ENCODE measurements around the gene INCA1. TPM values are rescaled to one million over a fixed set of nuclear protein-coding genes. Genes with fewer than 3 reads are reported as not detected.

INCA1 gene
- total and polyA plus RNA-seq, 2 of the 8 experiments (the other 6 are each of a cell fraction or from before 2014, with no cell fraction given): 0.89 to 1.4 TPM

- WGBS, 2 experiments (ENCODE audit: extremely low coverage in 1 of 2, insufficient coverage in 1 of 2, insufficient read length in 1 of 2, insufficient replicate concordance in 2 of 2, low coverage in 1 of 2, low lambda C conversion rate in 2 of 2, missing lambda C conversion rate in 1 of 2): 78% methylated on average over 11 of the region's 11 CpGs; no CpG with 5 or more reads in 1 of the 2 experiments
- no peak overlapping the region for H3K56ac ChIP-seq (replicated peaks; ENCODE audit: insufficient read length, low read depth, low read length)
- no peak overlapping the region for H4K5ac ChIP-seq (ENCODE audit: insufficient read length, low read depth, low read length)
- no peak overlapping the region for H4K91ac ChIP-seq (replicated peaks; ENCODE audit: insufficient read length, low read length)
- H3K4me1 ChIP-seq (replicated peaks in 1 of 4; ENCODE audit: control insufficient read depth in 3 of 4, insufficient read depth in 4 of 4, low read length in 3 of 4): peaks cover 4 to 17% (median 8%) of the 10 kb centered on the region in 4 experiments
- peaks cover 0 to 19% of the 10 kb centered on the region in 2 experiments; a peak in 2 of 4 replicates for H3K79me2 ChIP-seq (ENCODE audit: control insufficient read depth in 1 of 2, insufficient read depth in 2 of 2, low read length in 2 of 2)
- H2BK12ac ChIP-seq (ENCODE audit: low read depth, low read length): no peak overlapping the region
- H2AK5ac ChIP-seq (ENCODE audit: low read depth, low read length): no peak overlapping the region
- no peak overlapping the region for H3K27ac ChIP-seq (ENCODE audit: low read depth, low read length)
- DNase-seq (ENCODE audit: low read depth in 1 of 2, low spot score in 2 of 2) (no peak), FAIRE-seq (no peak)
- ChIA-PET CTCF (ENCODE audit: partially characterized antibody) (interaction anchor here (0.6 to 1.5 kb wide), 5 partner anchors 9 to 59 kb away, joined by 3 to 5 read pairs (median 4); no protein-coding TSS in a partner anchor), POLR2A (ENCODE audit: partially characterized antibody) (interaction anchor here (1.1 to 4.7 kb wide), 5 partner anchors 12 to 62 kb away, joined by 3 to 36 read pairs (median 6); partner anchors contain the start of genes CAMTA2, PFN1, RNF167 and SLC25A11)
- peaks cover 11% of the 10 kb centered on the region for H3K79me1 ChIP-seq (ENCODE audit: low read depth, low read length)
- peaks cover 24 to 42% (median 31%) of the 10 kb centered on the region in 4 experiments for H3K36me3 ChIP-seq (ENCODE audit: control insufficient read depth in 2 of 4, insufficient read depth in 4 of 4, low read length in 3 of 4)
- H3K14ac ChIP-seq (ENCODE audit: insufficient read length): no peak overlapping the region
- no peak overlapping the region for H2BK5ac ChIP-seq (ENCODE audit: low read depth, low read length)
- no peak overlapping the region for H2BK120ac ChIP-seq (replicated peaks; ENCODE audit: low read depth, low read length)
- H2BK15ac ChIP-seq (ENCODE audit: low read length): no peak overlapping the region
- no peak overlapping the region for H3K23ac ChIP-seq (ENCODE audit: insufficient read length)
- no peak overlapping the region for H3K9ac ChIP-seq (replicated peaks in 1 of 4; ENCODE audit: extremely low read depth in 1 of 4, low read depth in 3 of 4, low read length in 3 of 4)
- H2AFZ ChIP-seq (ENCODE audit: low read length): no peak overlapping the region
- H2BK20ac ChIP-seq (ENCODE audit: low read length): no peak overlapping the region
- H3K4me2 ChIP-seq (ENCODE audit: insufficient read depth in 1 of 2, low read depth in 2 of 2, low read length in 2 of 2): peak overlapping the region in 1 of 2 experiments; percentile 97; a peak in 1 of 4 replicates
- H3K23me2 ChIP-seq (ENCODE audit: low read depth, low read length): peaks cover 11% of the 10 kb centered on the region
- no peak overlapping the region; the same call in 1 of the 2 replicates for H4K8ac ChIP-seq (ENCODE audit: extremely low read depth, insufficient read depth, low read length)
- H4K20me1 ChIP-seq (replicated peaks in 1 of 2; ENCODE audit: control insufficient read depth in 1 of 2, insufficient read depth in 2 of 2, low read length in 2 of 2): peaks cover 2 to 13% of the 10 kb centered on the region in 2 experiments
- H3K4ac ChIP-seq (replicated peaks; ENCODE audit: insufficient read length, low read depth, low read length): no peak overlapping the region
- no peak overlapping the region for H3K4me3 ChIP-seq (ENCODE audit: extremely low read depth in 1 of 4, insufficient read depth in 2 of 4, low read depth in 3 of 4, low read length in 4 of 4)
- H3K18ac ChIP-seq (ENCODE audit: extremely low read depth, low read length): no peak overlapping the region
- H3K9me3 ChIP-seq (ENCODE audit: insufficient read depth in 2 of 2, low read depth in 1 of 2, low read length in 1 of 2): no peaks in the 10 kb centered on the region
- H3K27me3 ChIP-seq (replicated peaks in 1 of 4; ENCODE audit: control insufficient read depth in 3 of 4, extremely low read depth in 1 of 4, insufficient read depth in 3 of 4, low read length in 3 of 4): peaks cover 0 to 11% (median under 1%) of the 10 kb centered on the region in 4 experiments; a peak in 3 of 7 replicates
- TF ChIP-seq CBX8 (IDR thresholded peaks at IDR 0.05; ENCODE audit: borderline replicate concordance, low read depth, low read length) (no peak), SIX5 (IDR thresholded peaks at IDR 0.05; ENCODE audit: low read depth, low read length) (no peak), ATF3 (IDR thresholded peaks at IDR 0.05; ENCODE audit: insufficient read depth, low read depth, low read length) (no peak), RNF2 (IDR thresholded peaks at IDR 0.05; ENCODE audit: borderline replicate concordance, low read depth, low read length, missing control alignments, poor library complexity, severe bottlenecking) (no peak), KDM1A (IDR thresholded peaks at IDR 0.05; ENCODE audit: borderline replicate concordance, low read length) (no peak), CBX5 (IDR thresholded peaks at IDR 0.05; ENCODE audit: low read depth, low read length) (no peak), POLR2A (IDR thresholded peaks at IDR 0.05; ENCODE audit: control extremely low read depth in 1 of 2, low read depth in 2 of 2, low read length in 2 of 2) (no peak), RAD21 (IDR thresholded peaks at IDR 0.05 in 1 of 2, conservative IDR thresholded peaks at IDR 0.05 in 1 of 2; ENCODE audit: low read depth in 2 of 2, low read length in 2 of 2) (no peak), CTBP2 (IDR thresholded peaks at IDR 0.05; ENCODE audit: borderline replicate concordance, insufficient read depth, insufficient read length, low read length) (no peak), BACH1 (IDR thresholded peaks at IDR 0.05; ENCODE audit: low read length) (no peak), EGR1 (IDR thresholded peaks at IDR 0.05; ENCODE audit: borderline replicate concordance, low read depth, low read length) (no peak)
Observed at GRCh38 chr17:5000237-5000639, 2.9 kb upstream of the INCA1 start.

Data from H1 (cell line).